AG09319 (cell line): ENCODE results near the gene TP53.
"Not testable (repeated sequence)": the region's sequence is repeated elsewhere in the genome, so short reads cannot be mapped to it uniquely, and the experiment has no call there.

Experiments
- DNase-seq: peaks from one replicate; pipeline ENCODE4 v3.0.0-alpha.2; 2010; ENCODE audit warnings: low read depth; ENCODE audit errors: extremely low read depth
- TF ChIP-seq, protein P1 (sequence below): IDR thresholded peaks from 2 replicates; pipeline ENCODE4 v1.5.1; 2011; ENCODE audit warnings: low read depth, mild to moderate bottlenecking, inconsistent platforms, low read length, moderate library complexity

TP53 gene

DNA sequence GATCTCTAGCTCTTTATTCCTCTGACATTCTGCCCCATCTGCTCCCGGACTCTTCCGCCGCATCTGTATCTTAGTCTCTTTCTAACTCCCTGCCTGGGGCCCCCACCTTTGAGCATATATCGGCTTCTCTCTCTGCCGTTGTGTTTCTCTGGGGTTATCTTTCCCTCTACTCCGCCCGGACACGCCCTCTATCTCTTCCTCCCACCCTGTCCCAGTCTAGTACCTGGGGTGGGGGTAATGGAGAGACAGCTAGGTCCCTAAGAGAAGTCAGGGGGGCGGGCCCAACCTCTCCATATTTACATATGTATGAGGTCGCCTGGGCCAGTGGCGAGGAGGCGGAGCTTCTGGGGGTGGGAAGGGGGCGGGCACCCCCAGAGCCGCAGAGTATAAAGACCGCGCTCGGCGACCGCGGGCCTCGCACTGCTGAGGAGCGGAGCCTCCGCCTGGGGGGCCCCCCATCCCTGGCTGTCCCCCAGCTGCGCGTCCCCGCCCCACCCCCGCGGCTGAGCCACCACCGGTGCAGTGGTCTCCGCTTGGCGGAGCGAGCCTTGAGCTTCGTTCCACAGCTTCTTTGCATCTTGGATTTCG is 36.7 kb downstream of the TP53 start, which contains the start of gene ATP1B2:
Gene ATP1B2 (plus strand): TSS at position 418 of the 588 bp plus-strand sequence. CDS start 593 bp downstream, outside the sequence.
- TF ChIP-seq, protein P1, sequence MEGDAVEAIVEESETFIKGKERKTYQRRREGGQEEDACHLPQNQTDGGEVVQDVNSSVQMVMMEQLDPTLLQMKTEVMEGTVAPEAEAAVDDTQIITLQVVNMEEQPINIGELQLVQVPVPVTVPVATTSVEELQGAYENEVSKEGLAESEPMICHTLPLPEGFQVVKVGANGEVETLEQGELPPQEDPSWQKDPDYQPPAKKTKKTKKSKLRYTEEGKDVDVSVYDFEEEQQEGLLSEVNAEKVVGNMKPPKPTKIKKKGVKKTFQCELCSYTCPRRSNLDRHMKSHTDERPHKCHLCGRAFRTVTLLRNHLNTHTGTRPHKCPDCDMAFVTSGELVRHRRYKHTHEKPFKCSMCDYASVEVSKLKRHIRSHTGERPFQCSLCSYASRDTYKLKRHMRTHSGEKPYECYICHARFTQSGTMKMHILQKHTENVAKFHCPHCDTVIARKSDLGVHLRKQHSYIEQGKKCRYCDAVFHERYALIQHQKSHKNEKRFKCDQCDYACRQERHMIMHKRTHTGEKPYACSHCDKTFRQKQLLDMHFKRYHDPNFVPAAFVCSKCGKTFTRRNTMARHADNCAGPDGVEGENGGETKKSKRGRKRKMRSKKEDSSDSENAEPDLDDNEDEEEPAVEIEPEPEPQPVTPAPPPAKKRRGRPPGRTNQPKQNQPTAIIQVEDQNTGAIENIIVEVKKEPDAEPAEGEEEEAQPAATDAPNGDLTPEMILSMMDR: no peak
- no peak for DNase-seq

DNA sequence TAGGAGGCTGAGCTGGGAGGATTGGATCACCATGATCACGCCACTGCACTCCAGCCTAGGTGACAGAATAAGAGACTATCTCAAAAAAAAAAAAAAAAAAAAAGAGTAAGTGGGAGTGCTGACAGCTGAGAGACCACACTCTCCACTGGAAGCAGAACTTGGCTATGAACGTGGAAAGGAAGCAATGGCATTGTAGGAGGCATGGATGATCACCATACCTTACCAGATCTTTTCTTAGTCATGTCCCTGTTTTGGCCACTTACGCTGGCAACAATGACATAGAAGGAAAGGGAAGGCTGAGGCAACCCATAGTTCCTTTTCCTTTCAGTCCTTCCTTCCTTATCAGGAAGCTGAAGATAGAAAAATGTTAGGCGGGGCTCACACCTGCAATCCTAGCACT is 40.3 kb downstream of the TP53 start:
- DNase-seq: no peak
- TF ChIP-seq, protein P1: no peak

DNA sequence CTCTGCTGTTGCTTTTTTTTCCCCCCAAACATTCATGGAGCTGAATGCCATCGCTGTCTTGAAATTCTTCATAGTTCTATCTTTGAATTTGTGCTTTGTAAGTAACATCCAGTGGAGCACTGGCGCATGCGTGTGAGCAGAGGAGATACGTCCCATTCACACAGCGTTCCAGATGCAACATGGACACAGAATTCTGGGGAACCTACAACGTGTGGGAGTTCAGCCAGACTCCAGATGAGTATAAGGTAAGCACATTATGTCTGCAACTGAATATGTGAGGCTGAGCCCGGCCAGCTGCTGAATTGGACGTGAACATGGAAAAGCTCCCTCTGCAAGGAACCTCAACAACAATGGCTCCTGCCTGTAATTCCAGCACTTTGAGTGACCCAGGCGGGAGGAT is 40.8 kb downstream of the TP53 start:
- TF ChIP-seq, protein P1: no peak
- no peak for DNase-seq

DNA sequence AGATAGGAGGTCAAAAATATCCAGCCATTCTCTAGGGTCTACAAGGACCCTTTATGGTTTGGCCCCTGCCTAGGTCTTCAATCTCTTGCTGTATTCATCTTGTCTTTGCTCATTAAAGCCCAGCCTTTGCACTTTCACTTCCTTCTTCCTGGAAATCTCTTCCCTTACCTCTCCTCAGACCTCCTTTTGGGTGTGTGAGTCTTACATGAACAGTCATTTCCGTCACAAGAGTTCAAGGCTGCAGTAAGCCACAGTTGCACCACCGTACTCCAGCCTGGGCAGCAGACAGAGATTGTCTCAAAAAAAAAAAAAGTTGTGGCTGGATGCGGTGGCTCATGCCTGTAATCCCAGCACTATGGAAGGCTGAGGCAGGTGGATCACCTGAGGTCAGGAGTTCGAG is 42.5 kb downstream of the TP53 start:
- no peak for DNase-seq
- TF ChIP-seq, protein P1: no peak

DNA sequence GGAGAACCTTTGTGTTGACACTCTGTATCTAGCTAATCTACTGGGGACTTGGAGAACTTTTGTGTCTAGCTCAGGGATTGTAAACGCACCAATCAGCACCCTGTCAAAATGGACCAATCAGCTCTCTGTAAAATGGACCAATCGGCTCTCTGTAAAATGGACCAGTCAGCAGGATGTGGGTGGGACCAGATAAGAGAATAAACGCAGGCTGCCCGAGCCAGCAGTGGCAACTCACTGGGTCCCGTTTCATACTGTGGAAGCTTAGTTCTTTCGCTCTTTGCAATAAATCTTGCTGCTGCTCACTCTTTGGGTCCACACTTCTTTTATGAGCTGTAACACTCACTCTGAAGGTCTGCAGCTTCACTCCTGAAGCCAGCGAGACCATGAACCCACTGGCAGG is 45.7 kb downstream of the TP53 start:
- DNase-seq: not testable (repeated sequence)

DNA sequence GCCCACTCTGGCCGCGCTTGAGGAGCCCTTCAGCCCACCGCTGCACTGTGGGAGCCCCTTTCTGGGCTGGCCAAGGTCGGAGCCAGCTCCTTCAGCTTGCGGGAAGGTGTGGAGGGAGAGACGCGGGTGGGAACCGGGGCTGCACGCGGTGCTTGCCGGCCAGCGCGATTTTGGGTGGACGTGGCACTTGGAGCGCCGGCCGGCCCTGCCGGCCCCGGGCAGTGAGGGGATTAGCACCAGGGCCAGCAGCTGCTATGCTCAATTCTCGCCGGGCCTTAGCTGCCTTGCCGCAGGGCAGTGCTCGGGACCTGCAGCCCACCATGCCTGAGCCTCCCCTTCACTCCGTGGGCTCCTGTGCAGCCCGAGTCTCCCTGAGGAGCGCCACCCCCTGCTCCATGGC is 46.5 kb downstream of the TP53 start:
- DNase-seq: no peak
- TF ChIP-seq, protein P1: no peak

GRCh38 chr17:7636163-7636562 is 51.1 kb downstream of the TP53 start:
- no peak for DNase-seq
- TF ChIP-seq, protein P1: no peak

DNA sequence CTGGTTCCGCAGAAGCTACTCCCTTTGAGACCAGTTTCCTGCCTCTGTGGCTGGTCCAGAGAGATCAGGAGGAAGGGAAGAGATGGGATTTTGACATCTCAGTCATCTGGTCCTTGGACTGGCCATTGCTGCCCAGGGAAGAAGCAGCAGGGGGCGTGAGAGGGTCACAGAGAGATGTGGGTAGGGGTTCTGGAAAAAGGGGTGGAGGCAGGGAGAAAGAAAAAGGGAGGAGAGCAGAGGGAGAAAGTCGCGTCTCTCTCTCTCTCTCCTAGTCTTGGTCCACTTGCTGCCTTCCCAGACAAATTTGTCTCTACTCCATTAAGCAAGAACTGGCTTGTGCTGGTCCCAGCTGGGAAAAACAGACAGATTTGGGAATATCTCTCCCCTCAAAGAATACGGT is 52.9 kb downstream of the TP53 start:
- TF ChIP-seq, protein P1: peak; percentile 54
- DNase-seq: no peak
